ENCODE data around the gene MEGF11.
A peak's percentile ranks its signal among the peaks of the same experiment; 100 is the strongest.
"Not testable (repeated sequence)": the region's sequence is repeated elsewhere in the genome, so short reads cannot be mapped to it uniquely, and the experiment has no call there.

Gene MEGF11

DNA sequence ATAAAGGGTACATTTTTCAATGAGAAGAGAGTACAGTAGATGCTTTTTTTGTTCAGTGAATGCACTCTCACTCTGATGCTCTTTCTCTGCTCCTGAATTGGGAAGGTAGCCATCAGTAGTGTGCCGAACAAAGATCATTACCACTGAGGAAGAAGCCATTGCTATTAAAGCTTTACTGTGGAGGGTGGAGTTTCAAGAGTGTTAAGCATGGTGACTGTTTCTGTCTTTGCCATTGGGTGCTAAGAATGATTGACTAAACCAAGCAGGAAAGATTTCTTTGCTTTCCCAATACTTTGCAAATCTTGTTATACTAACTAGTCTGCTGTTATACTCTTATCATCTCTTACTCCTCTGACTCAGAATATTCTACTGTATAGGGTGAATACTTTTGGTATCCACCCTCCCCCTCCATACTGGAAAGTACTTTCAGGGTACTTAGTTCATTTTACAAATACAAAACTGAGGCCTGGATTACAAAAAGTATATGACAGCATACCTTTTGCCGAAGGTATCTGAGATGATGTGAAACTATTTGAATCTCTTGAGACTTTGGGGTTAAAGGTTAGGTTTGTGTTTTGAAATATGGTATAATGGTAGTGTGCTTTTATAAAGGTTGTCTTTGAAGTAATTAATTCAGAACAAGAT lies 382.5 kb downstream of the MEGF11 start:
- DNase-seq: peak; percentile 46 to 57

DNA sequence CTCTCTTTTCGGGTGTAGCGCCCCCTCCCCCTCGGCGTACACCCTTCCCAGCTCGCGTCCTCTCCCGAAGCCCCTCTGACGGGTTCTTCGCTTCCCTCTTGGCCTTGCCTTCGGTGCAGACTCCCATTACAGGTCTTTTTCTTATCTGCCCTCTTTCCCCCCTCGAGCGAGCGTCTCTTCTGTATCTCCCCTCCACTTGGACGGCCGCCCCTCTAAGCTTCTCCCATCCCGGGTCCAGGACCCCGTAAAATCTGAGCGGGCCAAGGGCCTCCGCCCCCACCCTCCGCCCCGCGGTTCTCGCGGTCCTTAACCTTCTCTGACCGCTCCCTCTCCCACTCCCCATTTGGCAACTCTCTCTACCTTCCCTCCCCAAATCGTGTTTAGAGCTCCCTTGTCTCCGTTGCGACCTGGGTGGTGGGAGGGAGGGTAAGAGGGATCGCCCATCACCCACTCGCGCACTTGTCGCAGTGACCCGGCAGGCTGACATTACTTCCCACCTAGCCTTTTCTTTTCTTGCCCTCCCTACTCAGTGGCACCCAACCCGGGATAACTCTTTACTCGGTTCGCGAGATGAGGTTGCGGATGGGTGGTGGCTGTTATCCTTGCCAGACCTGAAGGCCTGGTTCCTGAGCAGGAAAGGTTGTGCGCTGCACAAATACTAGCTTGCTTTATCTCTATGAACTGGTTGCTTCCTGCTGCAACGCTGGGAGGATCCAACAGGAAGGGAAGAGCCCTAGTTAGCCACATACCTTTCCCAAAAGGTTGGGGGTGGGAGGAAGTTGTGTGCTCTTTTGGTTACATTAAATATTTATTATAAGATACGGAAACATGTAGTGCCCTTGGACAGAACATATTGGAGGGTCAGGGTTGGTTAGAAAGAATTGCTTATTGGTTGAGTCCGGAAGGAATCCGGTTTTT lies 383.3 kb downstream of the MEGF11 start:
- peak in 1 of 2 donors; percentile 20 for DNase-seq

DNA sequence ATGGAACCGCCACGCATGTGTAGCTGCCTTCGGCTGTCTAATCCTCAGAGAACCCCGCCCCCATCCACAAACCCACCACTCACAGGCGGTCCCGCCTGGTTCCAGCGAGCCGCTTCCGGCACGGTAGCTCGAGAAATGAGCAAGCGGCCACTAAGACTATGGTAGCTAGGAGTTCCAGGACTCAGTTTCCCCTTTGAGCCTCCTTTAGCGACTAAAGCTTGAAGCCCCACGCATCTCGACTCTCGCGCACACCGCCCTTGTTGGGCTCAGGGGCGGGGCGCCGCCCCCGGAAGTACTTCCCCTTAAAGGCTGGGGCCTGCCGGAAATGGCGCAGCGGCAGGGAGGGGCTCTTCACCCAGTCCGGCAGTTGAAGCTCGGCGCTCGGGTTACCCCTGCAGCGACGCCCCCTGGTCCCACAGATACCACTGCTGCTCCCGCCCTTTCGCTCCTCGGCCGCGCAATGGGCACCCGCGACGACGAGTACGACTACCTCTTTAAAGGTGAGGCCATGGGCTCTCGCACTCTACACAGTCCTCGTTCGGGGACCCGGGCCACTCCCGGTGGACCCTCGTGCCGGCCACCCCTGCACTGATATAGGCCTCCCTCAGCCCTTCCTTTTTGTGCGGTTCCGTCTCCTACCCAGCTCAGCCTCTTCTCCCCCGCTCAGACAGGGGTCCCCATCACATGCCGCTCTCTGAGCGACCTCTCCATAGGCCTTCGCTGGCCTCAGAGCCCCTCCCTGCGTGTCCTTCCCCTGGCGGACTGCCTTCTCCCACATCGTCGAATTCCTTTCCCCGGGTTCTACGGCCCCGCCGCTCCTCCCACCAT lies 384.2 kb downstream of the MEGF11 start, which contains the start of gene RAB11A:
Gene RAB11A (plus strand): TSS at position 366 of the 828 bp plus-strand sequence. CDS start 95 bp downstream, at position 461.
- DNase-seq: peak; percentile 97 to 98

DNA sequence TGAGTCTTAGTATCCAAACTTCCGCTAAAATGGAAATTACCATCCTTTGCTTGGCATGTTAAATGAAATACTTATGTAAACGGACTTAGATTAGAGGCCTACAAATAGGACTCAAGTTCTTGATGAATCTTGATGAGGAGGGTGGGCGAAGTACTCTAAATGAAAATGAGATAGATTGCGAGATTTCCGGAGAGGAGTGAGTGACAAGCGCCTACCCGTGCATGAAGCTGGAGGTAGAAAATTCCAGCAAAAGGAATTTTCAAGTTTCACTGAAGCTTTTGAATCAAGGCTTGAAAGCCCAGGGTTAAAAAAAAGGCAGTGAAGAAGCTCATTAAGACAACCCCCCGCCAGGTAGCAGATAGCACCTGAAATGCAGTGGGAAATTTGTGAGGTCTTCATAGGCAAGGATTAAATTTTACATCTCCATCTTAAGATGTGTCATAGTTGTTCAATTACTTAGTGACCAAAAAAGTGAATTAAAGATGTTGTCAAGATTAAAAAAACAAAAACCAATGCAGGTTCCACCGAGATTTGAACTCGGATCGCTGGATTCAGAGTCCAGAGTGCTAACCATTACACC lies 384.9 kb downstream of the MEGF11 start:
- no peak for DNase-seq

DNA sequence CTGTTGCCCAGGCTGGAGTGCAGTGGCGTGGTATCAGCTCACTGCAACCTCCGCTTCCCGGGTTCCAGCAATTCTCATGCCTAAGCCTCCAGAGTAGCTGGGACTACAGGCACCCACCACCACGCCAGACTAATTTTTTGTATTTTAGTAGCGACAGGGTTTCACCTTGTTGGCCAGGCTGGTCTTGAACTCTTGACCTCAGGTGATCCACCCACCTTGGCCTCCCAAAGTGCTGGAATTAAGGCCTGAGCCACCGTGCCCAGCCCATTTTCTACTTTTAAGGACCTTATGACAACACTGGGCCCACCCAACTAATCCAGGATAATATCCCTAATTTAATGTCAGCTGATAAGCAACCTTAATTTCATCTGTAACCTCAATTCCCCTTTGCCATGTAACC lies 385.6 kb downstream of the MEGF11 start:
- not testable (repeated sequence) for DNase-seq

DNA sequence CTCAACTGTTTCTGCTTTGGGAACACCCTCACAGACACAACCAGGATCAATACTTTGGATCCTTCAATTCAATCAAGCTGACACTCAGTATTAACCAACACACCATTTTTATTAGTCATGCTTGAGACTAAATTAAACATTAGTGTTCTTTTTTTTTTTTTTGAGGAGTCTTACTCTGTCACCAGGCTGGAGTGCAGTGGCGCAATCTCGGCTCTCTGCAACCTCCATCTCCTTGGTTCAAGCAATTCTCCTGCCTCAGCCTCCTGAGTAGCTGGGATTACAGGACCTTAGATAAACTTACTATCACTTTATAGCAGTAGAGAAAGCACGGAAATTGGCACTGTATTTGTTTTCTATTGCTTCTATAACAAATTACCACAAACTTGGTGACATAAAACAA lies 386.3 kb downstream of the MEGF11 start:
- no peak for DNase-seq

DNA sequence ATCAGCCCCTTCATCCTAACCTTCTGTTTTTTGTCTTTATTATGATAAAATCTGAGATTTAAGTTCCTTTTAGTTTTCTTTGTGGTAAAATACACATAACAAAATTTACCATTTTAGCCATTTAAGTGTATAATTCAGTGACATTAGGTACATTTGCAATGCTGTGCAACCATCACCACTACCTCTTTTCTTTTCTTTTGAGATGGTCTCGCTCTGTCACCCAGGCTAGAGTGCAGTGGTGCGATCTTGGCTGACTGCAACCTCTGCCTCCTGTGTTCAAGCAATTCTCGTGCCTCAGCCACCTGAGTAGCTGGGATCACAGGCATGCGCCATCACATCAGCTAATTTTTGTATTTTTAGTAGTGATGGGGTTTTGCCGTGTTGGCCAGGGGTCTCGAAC lies 390.4 kb downstream of the MEGF11 start:
- no peak for DNase-seq

DNA sequence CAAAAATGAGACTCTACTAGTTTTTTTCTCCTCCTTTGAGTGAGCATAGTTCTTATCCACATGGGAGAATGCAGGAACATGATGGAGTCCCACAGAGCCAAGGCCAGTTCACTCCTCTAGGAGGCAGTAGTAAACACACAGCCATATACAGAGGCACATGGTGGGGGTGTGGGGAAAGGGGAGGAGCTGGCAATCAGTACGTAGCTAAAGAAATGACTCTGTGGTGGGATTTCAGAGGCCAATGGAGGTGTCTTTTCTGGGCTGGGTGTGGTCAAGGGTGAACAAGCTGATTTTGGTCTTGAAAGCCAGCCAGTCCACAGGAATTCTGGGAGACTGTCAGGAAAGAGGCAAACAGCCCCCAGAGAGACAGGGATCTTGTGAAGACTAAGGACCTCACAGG lies 390.9 kb downstream of the MEGF11 start:
- DNase-seq: peak; percentile 79 to 82

DNA sequence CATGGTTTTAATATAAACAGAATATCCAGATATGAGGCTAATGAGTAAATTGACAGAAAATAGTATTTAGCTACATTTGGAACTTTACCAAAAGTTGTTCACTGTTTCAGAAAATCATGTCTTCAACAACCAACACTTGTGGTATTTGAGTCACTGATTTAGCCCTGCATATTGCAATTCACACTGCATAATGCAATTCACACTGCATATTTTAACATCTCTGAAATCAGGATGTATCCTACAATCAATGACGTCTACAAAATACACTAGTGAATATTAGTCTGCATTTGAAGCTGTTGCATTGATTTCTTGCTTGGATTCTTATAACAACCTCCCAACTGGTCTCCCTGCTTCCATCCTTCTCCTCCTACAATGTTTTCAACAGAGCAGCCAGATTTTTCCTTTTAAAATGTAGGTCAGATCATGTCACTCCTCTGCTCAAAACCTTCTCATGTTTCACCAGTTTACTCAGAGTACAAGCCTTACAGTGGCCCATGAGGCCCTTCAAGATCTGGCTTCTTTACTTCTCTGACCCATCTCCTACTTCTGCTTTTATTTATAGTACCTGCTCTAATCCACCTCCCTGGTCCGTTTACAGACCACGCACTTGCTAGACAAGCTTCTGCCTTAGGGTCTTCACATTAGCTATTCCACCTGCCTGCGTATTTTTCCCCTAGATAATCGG lies 395.7 kb downstream of the MEGF11 start:
- DNase-seq: no peak

DNA sequence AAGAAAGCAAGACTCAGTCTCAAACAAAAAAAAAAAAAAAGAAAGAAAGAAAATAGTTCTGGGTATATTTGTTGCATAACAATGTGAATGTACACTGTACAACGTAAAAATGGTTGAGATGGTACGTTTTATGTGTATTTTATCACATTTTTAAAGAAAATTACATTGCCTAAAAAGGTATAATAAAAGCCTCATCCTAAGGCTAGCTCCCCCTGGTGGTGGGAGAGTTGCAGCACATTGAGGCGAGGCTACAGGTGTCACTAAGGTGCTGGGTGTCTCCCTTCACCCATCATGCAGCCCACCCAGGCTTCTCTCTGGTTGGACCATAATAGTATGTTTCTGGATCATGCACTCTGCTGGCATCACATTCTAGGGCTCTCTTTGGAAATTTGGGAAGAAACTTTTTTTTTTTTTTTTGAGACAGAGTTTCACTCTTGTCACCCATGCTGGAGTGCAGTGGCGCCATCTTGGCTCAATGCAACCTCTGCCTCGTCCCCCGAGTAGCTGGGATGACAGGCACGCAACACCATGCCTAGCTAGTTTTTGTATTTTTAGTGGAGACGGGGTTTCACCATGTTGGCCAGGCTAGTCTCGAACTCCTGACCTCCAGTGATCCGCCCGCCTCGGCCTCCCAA lies 396.6 kb downstream of the MEGF11 start:
- peak; percentile 55 to 71 for DNase-seq

DNA sequence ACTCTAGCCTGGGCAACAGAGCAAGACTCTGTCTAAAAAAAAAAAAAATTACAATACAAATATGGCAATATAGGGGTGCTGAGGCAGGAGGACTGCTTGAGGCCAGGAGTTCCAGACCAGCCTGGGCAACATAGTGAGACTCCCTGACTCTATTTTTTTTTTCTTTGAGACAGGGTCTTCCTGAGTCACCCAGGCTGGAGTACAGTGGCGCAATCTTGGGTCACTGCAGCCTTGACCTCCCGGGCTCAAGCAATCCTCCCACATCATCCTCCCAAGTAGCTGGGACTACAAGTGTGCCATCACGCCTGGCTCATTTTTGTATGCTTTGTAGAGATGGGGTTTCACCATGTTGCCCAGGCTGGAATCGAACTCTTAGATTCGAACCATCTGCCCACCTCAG lies 401.6 kb downstream of the MEGF11 start:
- peak in 1 of 2 donors; percentile 16 for DNase-seq

DNA sequence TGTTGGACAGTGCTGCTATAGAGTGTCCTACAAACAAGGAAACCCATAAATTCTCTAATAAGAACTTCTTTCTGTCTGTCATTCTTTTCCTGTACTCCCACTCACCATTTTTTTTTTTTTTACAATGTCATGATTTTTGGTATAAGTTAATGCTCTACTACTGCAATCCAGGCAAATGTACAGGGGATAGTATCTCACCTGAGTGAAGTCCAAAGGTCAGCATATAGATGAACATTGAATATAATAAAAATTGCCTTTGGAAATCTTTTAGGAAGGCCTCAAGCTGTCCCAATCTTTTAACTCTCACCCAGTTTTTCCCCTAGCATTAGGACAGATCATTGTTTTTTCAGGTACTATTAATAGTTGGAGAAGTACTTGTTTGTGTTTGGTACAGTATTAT lies 405.6 kb downstream of the MEGF11 start:
- DNase-seq: no peak

DNA sequence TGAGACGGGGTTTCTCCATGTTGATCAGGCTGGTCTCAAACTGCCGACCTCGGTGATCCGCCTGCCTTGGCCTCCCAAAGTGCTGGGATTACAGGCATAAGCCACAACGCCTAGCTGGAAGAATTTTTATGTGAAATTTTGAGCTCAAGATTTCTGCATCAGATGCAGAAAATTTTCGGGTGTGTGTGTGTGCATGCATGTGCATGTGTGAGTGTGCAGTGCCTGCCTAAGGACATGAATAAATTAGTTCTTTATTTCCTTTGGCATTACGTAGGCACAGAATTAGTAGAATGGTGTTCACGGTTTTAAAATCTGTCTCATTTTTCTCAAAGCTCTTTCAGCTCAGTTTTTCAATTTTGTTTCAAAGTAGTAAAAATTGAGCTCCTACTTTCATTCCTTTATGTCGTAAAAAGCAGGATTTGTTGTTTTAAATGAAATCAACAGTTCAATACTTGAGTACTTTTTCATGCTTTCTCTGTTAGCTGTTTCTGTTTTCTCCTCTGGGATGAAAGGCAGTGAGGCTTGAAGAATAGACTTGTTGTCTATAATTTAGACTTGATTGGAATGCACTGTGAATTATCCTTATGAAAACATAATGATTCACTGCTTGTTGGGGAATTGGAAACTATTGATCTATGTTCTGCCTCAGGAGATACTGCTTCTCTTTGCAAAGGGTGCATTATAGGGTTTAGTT lies 407.6 kb downstream of the MEGF11 start:
- DNase-seq: no peak

Measured in inflammatory macrophage (primary cell).